Measurements from ENCODE around the gene F9. TPM values are rescaled to one million over a fixed set of nuclear protein-coding genes. Genes with fewer than 3 reads are reported as not detected.
A peak's percentile ranks its signal among the peaks of the same experiment; 100 is the strongest.
"Not testable (repeated sequence)": the region's sequence is repeated elsewhere in the genome, so short reads cannot be mapped to it uniquely, and the experiment has no call there.

F9 gene
- total RNA-seq = not detected
- long read RNA-seq = 0 reads

DNA sequence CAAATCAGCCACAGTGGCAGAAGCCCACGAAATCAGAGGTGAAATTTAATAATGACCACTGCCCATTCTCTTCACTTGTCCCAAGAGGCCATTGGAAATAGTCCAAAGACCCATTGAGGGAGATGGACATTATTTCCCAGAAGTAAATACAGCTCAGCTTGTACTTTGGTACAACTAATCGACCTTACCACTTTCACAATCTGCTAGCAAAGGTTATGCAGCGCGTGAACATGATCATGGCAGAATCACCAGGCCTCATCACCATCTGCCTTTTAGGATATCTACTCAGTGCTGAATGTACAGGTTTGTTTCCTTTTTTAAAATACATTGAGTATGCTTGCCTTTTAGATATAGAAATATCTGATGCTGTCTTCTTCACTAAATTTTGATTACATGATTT, at the start of gene F9:
Gene F9, plus strand, starts transcription at position 190 of the 400 bp plus-strand sequence. Its CDS starts 26 bp downstream, at position 216.
- DNase-seq = no peak
- intact Hi-C loops (cut with DNase I) = no loop called here
- no peak for ATAC-seq

DNA sequence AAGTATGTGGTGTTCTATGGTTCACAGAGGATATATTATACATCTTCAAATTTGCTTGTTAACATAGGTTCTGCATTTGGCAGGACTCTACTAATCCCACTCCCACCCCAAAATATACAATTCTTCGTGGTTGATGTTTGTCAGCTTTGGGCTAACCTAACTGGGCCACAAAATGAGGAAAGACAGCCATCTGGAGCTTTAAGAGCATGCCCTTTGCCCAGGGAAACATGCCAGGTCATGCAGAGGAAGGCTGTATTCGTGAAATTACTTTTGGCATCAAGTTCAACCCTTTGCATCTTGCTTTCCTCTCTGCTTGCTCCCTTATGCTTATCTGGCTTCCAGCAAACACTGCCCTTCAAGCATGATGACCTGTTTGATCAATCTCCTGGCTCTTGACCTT, 46.8 kb upstream of the F9 start:
- intact Hi-C loops (cut with DNase I) = no loop called here
- no peak for DNase-seq
- ATAC-seq = peak in 1 of 2 donors; percentile 15

DNA sequence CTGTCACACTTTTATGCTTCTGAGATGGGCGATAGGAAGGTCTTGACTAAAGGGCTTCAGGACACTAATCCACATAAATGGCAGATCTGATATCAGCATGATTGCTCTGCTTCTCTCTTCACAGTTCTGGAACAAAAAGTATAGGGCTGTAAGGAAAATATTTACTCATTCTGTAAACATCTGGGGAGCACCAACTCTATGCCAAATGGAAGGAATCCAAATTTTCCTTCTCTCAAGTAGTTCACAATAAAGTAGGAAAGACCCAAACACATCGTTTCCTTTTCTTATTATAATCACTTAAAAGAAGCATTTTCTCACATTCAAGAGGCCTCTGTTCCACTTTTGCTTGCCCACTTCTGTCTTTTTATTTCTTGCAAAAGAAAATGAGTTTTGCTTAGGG, 45.9 kb upstream of the F9 start:
- DNase-seq (no peak), ATAC-seq (no peak)
- intact Hi-C loops (cut with DNase I) = no loop called here

DNA sequence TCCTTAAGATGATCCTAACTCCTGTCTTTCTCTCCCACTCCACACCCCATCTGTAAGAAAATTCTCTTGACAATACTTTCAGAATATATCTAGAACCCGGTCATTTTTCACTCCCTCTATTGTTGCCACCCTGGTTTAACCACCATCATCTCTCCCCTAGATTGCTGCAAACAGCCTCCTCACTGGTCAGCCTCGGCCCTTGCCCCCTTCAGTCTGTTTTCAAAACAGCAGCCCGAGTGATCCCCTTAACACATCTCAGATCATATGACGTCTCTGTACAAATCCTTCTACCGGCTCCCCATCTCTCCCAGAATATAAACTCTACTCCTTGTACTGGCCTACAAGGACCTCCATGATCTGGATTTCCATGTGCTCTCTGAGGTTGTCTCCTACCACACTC, 35.2 kb upstream of the F9 start:
- intact Hi-C loops (cut with DNase I) = no loop called here
- ATAC-seq = no peak

DNA sequence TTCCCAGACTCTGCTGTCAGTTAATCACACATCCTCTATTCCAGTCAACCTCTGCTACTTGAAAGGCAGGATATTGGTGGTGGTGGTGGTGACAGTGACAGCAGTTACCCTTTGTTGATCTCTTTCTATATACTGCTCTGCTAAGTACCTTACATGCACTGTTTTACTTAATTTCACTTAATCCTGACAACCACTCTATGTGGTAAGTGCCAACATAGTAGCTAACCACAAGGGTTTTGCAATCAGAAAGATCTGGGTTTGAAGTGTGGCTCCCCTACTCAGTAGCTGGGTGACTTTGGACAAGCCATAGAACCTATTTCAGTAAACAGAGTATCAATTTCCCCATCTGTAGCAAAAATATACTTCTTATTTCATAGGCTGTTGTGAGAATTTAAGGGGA, 24.2 kb upstream of the F9 start:
- DNase-seq = no peak
- ATAC-seq = no peak
- intact Hi-C loops (cut with DNase I) = no loop called here

More for the DNA sequence above, 35.2 kb upstream of the F9 start:
- DNase-seq = no peak

DNA sequence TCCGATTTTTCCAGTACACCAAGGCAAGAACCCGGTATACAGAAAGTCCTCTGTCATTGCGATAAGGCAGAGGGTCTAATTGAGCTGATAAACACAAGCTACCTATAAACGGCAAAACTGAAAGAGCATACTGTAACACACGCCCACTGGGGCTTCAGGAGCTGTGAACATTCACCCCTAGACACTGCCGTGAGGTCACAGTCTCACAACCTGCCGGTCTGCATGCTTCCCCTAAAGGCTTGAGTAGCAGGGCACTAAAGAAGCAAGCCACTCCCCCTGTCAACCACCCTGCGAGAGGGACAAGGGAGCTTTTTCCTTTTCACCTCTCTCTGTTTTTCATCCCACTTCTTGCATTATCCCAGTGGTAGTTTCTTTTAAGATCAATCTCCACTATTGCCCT, 22.4 kb upstream of the F9 start:
- no peak for DNase-seq
- no peak for ATAC-seq
- intact Hi-C loops (cut with DNase I) = no loop called here

DNA sequence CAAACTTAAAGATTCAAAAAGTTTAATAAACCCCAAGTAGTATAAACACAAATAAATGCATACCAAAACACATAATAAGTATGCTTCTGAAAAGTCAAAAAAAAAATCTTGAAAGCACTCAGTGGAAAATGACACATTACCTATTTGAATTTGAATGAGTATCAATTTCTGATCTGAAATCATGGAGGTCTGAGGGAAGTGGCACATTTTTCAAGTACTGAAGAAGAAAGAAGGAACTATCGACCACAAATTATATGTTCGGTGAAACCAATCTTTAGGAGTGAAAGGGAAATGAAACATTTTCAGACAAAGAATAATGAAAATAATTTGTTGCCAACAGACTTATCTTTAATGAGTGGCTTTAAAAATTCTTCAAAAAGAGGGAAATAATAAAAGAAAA, 12.1 kb upstream of the F9 start:
- ATAC-seq (no peak), DNase-seq (no peak)
- intact Hi-C loops (cut with DNase I) = no loop called here

DNA sequence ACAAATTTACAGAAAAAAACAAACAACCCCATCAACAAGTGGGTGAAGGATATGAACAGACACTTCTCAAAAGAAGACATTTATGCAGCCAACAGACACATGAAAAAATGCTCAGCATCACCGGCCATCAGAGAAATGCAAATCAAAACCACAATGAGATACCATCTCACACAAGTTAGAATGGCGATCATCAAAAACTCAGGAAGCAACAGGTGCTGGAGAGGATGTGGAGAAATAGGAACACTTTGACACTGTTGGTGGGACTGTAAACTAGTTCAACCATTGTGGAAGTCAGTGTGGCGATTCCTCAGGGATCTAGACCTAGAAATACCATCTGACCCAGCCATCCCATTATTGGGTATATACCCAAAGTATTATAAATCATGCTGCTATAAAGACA, 1.7 kb upstream of the F9 start:
- intact Hi-C loops (cut with DNase I); DNase-seq; ATAC-seq: not testable (repeated sequence)

DNA sequence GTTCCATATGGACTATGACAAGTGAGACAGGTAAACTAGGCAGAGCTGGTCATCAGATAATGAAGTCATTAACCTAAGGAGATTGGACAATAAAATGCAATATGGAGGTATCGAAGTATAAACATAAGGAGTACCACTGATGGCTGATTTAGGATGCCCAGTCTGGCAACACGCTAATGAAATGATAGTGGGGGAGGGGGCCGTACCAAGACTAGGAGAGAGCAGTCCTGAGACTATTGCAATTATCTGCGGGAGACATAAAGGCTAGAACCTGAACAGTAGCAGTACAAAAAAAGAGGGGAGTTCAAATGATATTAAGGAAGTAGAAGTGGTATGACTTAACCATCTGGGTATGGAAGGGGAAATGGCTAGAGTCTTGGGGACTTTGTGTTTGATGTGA, 2.3 kb downstream of the F9 start:
- DNase-seq (no peak), ATAC-seq (no peak)
- intact Hi-C loops (cut with DNase I) = no loop called here

DNA sequence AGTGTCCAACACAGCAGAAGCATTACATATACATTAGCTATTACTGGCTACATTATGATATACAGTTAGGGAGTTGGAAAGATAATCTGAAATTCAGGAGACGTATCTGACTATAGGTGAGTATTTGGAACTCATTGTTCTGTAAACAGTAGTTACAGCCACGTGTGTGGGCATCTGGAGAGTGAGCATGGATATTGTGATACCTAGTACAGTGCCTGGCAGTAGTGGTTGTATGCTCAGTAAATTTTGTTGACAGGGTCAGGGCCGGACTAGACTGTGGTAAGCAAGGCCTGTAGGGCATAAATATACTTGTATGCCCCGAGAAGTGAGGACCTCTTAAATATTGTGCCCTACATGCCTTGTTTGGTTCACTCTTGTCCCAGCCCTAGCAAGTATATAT, 2.9 kb downstream of the F9 start:
- no peak for ATAC-seq
- intact Hi-C loops (cut with DNase I) = no loop called here
- no peak for DNase-seq

DNA sequence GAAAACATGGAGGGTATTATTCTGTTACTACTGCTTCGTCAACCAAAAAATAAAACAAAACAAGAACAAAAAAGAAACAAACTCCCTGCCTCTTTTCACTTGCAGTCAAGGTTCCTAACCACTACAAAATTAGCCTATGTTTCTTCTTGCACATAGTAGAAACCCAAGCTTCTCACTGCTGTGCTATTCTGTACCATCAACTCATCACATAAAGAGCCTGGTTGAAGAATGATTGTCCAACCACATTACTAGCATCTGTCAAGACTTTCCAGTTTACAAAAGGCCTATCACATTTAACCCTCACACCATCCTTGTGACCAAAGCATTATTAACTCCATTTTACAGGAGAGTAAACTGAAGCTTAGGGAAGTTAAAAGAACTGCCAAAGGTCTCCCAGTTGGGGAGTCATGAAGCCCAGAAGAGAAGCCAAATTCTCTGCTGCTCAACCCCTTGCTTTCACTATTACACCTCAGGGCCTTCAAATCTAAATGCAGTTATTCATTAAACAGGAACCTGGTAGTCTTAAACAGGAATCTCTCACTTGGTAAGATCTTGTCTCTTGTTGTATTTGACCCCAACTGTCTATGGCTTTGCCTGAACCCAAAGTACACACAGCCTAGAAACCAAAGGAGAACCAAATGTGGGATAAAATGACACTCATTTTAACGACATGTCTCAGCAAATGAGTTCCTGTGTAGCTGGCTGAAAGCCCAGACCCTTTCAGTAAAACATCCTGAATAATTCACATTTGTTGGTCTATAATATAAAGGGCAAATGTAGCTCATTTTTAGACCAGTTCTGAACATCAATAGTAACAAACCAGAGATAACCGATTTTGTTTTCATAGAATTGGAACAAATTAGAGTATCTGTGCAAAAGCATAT, 8.6 kb downstream of the F9 start:
- DNase-seq = no peak
- ATAC-seq = no peak
- intact Hi-C loops (cut with DNase I) = no loop called here

DNA sequence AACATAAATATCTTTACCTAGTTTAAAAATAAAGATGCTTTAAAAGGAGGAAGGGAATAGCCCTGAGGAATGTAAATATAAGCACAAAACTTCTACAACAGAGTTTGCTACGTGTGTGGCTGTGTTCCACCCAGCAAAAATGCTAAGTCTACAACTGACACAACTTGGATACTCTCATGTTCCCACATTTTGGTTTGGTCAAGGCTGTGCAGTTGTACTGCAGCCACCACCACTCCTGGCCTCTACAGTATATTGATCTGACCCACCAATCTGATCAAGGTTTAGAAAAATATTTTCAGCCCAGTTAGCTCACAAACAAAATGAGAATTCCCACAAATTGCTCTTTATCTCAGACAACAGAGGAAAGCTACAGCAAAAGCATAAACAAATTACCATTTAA, 12.1 kb downstream of the F9 start:
- no peak for DNase-seq
- no peak for ATAC-seq
- intact Hi-C loops (cut with DNase I) = no loop called here

DNA sequence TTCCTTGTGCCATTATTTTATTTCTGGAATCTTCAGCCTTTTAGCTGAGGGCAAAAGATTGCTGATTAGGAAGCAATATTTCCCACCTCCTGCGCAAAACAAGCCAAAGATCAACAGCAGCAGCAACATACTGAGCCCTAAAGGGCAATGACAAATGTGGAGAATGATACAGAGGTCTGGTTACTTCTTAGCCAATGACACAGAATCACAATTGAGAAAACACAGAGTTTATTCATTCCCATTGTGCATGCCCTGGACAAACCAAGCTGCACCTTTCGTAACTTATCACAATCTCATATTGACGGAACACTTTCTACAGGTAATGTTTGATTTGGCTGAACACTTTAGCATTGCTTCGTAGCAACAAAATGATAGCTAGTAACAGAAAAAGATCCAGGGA, 13.4 kb downstream of the F9 start:
- intact Hi-C loops (cut with DNase I) = no loop called here
- ATAC-seq (no peak), DNase-seq (no peak)

DNA sequence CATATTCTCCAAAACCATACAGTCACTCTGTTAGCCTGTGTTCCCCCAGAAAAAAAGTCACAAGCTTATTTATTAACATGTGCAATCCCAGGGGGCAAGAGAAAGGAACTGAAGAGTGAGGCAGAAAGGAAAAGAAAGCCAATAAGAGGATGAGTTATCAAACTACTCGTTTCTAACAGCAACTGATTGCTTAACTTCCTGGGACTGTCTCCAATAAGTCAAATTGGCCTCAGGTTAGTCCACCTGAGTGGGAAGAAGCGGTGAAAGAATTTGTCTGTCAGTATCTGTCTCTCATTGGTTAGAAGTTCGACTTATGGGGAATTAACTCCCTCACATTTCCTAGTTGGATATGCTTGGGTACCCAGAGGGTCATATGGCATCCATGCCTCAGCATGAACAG, 14.1 kb downstream of the F9 start:
- intact Hi-C loops (cut with DNase I) = no loop called here
- ATAC-seq = no peak
- no peak for DNase-seq

DNA sequence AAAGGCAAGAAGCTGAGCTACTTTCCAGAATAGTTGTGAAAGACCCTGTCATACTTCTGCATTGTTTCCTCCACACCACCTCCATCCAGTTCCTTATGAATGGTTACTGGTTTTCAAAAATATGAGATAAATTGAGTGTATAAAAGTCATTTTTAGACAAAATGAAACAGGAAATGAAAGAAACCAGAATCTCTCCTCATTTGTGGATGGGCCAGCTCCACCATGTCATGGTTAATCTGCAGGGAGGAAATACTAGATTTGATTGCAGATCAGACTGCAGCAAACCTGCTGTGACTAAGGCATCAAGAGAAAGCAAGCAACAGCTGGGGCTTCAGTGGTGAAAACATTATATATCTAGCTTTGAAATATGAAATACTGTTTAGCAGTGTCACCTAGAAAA, 23.8 kb downstream of the F9 start:
- no peak for ATAC-seq

DNA sequence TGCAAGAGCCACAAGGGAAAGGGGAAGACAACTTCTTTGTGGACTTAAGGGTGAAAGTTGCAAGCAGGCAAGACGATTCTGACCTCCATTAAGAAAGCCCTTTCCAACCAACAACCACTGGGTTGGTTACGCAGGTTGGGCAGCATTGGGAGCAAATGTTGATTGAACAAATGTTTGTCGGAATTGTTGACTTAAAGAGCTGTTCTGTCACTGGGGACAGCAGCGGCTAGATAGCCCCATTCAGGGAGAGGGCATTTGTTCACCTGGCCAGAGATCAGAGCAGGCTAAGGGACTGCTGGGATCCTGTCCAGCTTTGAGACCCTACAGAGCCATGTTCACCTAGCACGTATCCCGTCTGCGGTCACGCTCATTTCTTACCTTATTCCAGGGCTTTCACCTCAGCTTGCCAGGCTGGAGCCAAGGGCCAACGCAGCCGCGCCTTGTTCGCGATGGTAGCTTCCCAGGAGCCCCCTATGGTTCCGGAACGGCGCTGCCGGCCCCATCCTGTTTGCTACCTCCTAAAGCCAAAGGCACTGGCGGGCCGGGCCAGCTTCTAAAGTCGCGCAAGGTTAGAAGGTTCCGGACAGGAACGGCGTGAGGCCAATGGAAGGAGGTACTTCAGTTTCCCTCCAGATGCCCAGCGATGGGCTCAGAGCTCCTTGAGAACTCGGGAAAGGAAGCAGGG, 24.6 kb downstream of the F9 start:
- intact Hi-C loops (cut with DNase I) = loop anchor here (5.0 to 10.0 kb wide), 2 partner anchors 780 to 783 kb away; no protein-coding TSS in a partner anchor

More for the DNA sequence above, 23.8 kb downstream of the F9 start:
- intact Hi-C loops (cut with DNase I) = loop anchor here in 1 of 2 donors (10.0 kb wide), 1 partner anchor 780 kb away; no protein-coding TSS in a partner anchor
- no peak for DNase-seq

DNA sequence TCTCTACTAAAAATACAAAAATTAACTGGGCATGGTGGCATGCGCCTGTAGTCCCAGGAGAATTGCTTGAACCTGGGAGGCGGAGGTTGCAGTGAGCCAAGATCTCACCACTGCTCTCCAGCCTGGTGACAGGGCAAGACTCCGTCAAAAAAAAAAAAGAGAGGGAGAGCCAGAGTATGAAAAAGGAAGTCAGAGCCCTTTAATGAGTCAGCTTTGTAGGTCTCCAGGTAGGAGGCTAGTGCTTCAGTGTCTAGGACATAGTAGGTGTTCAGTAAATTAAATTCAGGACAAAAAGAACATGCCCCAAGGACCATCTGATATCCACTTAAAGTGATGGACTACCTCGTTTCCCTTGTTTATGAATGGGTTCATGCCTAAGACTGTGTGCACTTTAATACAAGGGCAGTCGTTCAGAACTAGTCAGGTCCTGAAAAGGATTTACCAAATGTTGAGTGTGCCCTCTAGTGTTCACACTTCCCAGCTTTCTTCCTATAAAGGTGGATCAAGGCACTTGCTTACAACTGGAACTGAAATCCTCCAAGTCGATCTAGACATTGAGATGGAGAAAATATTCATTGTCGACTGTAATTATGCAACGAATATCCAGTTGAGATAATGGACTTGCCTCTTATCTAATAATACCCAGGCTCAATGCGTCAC, 29.0 kb downstream of the F9 start:
- ATAC-seq (no peak), DNase-seq (no peak)
- intact Hi-C loops (cut with DNase I) = loop anchor here (5.0 to 10.0 kb wide), 2 partner anchors 785 to 787 kb away; no protein-coding TSS in a partner anchor

More for the DNA sequence above, 24.6 kb downstream of the F9 start:
- ATAC-seq (no peak), DNase-seq (no peak)

DNA sequence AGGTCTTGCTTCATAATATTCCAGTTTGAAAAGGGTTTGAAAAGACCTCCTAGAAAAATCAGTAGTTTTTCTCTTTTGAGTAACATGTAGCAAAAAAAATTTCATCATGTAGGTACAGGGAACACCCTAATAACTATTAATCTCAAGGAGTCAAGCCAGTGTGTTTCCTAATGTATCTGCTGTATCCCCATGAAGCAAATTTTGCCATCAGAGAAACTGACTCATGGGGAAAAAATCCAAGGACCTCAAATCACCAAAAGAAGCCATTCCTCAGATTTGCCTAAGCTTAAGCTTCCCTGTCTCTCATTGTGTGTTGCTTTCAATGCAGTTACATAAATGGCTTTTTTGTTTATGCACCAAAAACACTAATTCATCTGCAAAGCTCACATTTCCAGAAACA, 29.7 kb downstream of the F9 start:
- no peak for ATAC-seq
- intact Hi-C loops (cut with DNase I) = no loop called here
- DNase-seq = no peak

DNA sequence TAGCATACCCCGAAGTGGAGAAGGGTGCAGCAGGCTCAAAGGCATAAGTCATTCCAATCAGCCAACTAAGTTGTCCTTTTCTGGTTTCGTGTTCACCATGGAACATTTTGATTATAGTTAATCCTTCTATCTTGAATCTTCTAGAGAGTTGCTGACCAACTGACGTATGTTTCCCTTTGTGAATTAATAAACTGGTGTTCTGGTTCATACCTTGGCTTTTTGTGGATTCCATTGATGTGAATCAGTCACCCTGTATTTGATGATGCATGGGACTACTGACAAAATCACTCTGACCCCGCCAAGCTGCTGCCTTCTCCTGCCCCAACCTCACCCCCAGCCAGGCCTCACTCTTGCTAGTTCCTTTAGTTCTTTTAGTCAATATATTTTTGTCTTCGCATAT, 32.7 kb downstream of the F9 start:
- ATAC-seq (no peak), DNase-seq (no peak)
- intact Hi-C loops (cut with DNase I) = no loop called here

DNA sequence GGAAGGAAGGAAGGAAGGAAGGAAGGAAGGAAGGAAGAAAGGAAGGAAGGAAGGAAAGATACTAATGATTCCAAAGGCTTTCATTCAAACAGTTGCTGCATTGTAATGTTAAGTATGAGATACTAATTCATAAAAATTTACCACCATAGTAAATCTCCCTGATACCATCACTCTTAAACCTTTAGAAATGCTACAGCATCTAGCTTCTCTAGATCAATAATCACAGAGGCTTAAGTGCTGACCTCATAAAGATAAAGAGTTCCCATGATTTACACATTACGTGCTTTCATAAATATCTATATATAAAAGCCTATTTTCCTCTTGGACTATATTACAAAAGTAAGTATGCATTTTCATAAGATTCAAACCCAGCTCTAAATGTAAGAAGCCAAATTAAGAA, 36.4 kb downstream of the F9 start:
- intact Hi-C loops (cut with DNase I) = no loop called here
- no peak for ATAC-seq

More for the DNA sequence above, 36.4 kb downstream of the F9 start:
- DNase-seq = no peak
